HK-2 (cell line): ENCODE results near the gene RAD23B.
"Not testable (repeated sequence)": the region's sequence is repeated elsewhere in the genome, so short reads cannot be mapped to it uniquely, and the experiment has no call there.

ENCODE experiments used
- DNase-seq: peaks from one replicate; pipeline ENCODE4 v3.0.0-alpha.2; 2018; ENCODE audit not compliant: unreplicated experiment

The RAD23B gene

GRCh38 chr9:107293543-107294085 is 10.5 kb downstream of the RAD23B start:
- DNase-seq: no peak

GRCh38 chr9:107294756-107295155 is 11.7 kb downstream of the RAD23B start:
- no peak for DNase-seq

GRCh38 chr9:107295995-107296394 is 12.9 kb downstream of the RAD23B start:
- no peak for DNase-seq

GRCh38 chr9:107296592-107296991 is 13.5 kb downstream of the RAD23B start:
- DNase-seq: not testable (repeated sequence)

- DNase-seq: no peak
These were observed 16.4 kb downstream of the RAD23B start for GRCh38 chr9:107299437-107299836.

GRCh38 chr9:107306308-107306707 is 23.2 kb downstream of the RAD23B start:
- no peak for DNase-seq

GRCh38 chr9:107307331-107307730 is 24.3 kb downstream of the RAD23B start:
- no peak for DNase-seq

GRCh38 chr9:107308461-107308860 is 25.4 kb downstream of the RAD23B start:
- no peak for DNase-seq

GRCh38 chr9:107309271-107309670 is 26.2 kb downstream of the RAD23B start:
- no peak for DNase-seq

GRCh38 chr9:107312376-107313050 is 29.4 kb downstream of the RAD23B start:
- no peak for DNase-seq

- DNase-seq: no peak
These were observed 30.5 kb downstream of the RAD23B start for GRCh38 chr9:107313555-107314096.

- DNase-seq: no peak
These were observed 31.7 kb downstream of the RAD23B start for GRCh38 chr9:107314763-107315162.

GRCh38 chr9:107316795-107317661 is 33.9 kb downstream of the RAD23B start:
- DNase-seq: no peak

GRCh38 chr9:107322643-107323042 is 39.6 kb downstream of the RAD23B start:
- no peak for DNase-seq

GRCh38 chr9:107323836-107324585 is 40.9 kb downstream of the RAD23B start:
- DNase-seq: no peak

GRCh38 chr9:107325842-107326241 is 42.8 kb downstream of the RAD23B start:
- DNase-seq: no peak

- DNase-seq: no peak
These were observed 45.4 kb downstream of the RAD23B start for GRCh38 chr9:107328510-107328909.

- no peak for DNase-seq
These were observed 47.3 kb downstream of the RAD23B start for GRCh38 chr9:107330420-107330819.

- DNase-seq: no peak
These were observed 49.8 kb downstream of the RAD23B start for GRCh38 chr9:107332883-107333282.

GRCh38 chr9:107333363-107333762 is 50.3 kb downstream of the RAD23B start:
- DNase-seq: no peak

GRCh38 chr9:107334103-107334776 is 51.2 kb downstream of the RAD23B start:
- DNase-seq: no peak
